ENCODE data around the gene RGL2.

- TF ChIP-seq CTCF (IDR thresholded peaks at IDR 0.05) (no peak), POLR2AphosphoS5 (IDR thresholded peaks at IDR 0.05) (no peak), POLR2A (IDR thresholded peaks at IDR 0.05) (no peak)
Measured at GRCh38 chr6:33276581-33276863, 22.2 kb downstream of the RGL2 start.
